K562 (cell line): Measurements from ENCODE around the gene ITPR3. TPM values are rescaled to one million over a fixed set of nuclear protein-coding genes. Genes with fewer than 3 reads are reported as not detected.

Source experiments
- ELF2 ChIP-seq: fragments of 250-450 bp; sonication (Bioruptor Pico); IDR thresholded peaks from 2 replicates; pipeline ENCODE4 v1.5.0; 2021; ENCODE audit warnings: mild to moderate bottlenecking
- HMG20A ChIP-seq: fragments of 450-650 bp; formaldehyde crosslinking; conservative IDR thresholded peaks from 2 replicates; pipeline ENCODE4 v1.4.0; 2020; ENCODE audit warnings: mild to moderate bottlenecking, mixed read lengths
- HNRNPLL ChIP-seq: fragments of 200-400 bp; formaldehyde crosslinking; IDR thresholded peaks from 2 replicates; pipeline ENCODE4 v1.6.1; 2017; ENCODE audit warnings: low read length, low read depth, mild to moderate bottlenecking; ENCODE audit not compliant: poor library complexity, severe bottlenecking
- MTF1 ChIP-seq: fragments of 250-450 bp; sonication (Bioruptor Pico); IDR thresholded peaks from 2 replicates; pipeline ENCODE4 v1.9.0; 2021; ENCODE audit warnings: moderate library complexity, mild to moderate bottlenecking, inconsistent platforms, borderline replicate concordance
- NFIC ChIP-seq: fragments of 450-650 bp; IDR thresholded peaks from 2 replicates; pipeline ENCODE4 v1.6.1; 2017; ENCODE audit warnings: mild to moderate bottlenecking, inconsistent platforms
- PCBP2 ChIP-seq: fragments of 200-400 bp; formaldehyde crosslinking; IDR thresholded peaks from 2 replicates; pipeline ENCODE4 v1.6.1; 2018; ENCODE audit warnings: low read length, low read depth, mild to moderate bottlenecking, moderate library complexity; ENCODE audit not compliant: poor library complexity, severe bottlenecking
- SAFB2 ChIP-seq: fragments of 200-400 bp; formaldehyde crosslinking; IDR thresholded peaks from 2 replicates; pipeline ENCODE4 v1.6.1; 2018; ENCODE audit warnings: borderline replicate concordance, low read length, low read depth, moderate library complexity; ENCODE audit not compliant: severe bottlenecking
- SLC30A9 ChIP-seq: fragments of 250-450 bp; sonication (Bioruptor Pico); IDR thresholded peaks from 2 replicates; pipeline ENCODE4 v1.8.0; 2022; ENCODE audit warnings: mild to moderate bottlenecking, moderate library complexity
- STAG1 ChIP-seq: sonication (generic); formaldehyde crosslinking; IDR thresholded peaks from 2 replicates; pipeline ENCODE4 v1.5.0; 2020; ENCODE audit warnings: missing genetic modification reagents, borderline replicate concordance
- USF1 ChIP-seq: sonication (generic); formaldehyde crosslinking; IDR thresholded peaks from 2 replicates; pipeline ENCODE4 v1.9.0; 2022; ENCODE audit warnings: mild to moderate bottlenecking, missing genetic modification reagents
- XRCC3 ChIP-seq: fragments of 450-650 bp; IDR thresholded peaks from 2 replicates; pipeline ENCODE4 v1.6.1; 2017; ENCODE audit warnings: mild to moderate bottlenecking, moderate library complexity
- YY1 ChIP-seq, 3 experiments: IDR thresholded peaks; 2 replicates each; pipeline ENCODE4 v1.6.1; 2011; ENCODE audit warnings: low read length in 2 of 3, mild to moderate bottlenecking in 2 of 3, moderate library complexity in 2 of 3, borderline replicate concordance in 1 of 3, control low read depth in 1 of 3, low read depth in 1 of 3; ENCODE audit not compliant: insufficient read depth in 3 of 3, insufficient replicate concordance in 2 of 3, control insufficient read depth in 1 of 3, insufficient read length in 1 of 3; ENCODE audit errors: extremely low read depth in 1 of 3
- ZEB2 ChIP-seq: fragments of 450-650 bp; IDR thresholded peaks from 2 replicates; pipeline ENCODE4 v1.6.1; 2016
- ZFP1 ChIP-seq: fragments of 450-650 bp; formaldehyde crosslinking; IDR thresholded peaks from 2 replicates; pipeline ENCODE4 v1.4.0; 2020; ENCODE audit warnings: mild to moderate bottlenecking, mixed read lengths
- ZFP30 ChIP-seq: fragments of 250-450 bp; sonication (Bioruptor Pico); IDR thresholded peaks from 2 replicates; pipeline ENCODE4 v1.8.0; 2022; ENCODE audit warnings: moderate library complexity, mild to moderate bottlenecking, inconsistent platforms, borderline replicate concordance
- ZNF134 ChIP-seq: fragments of 250-450 bp; sonication (Bioruptor Pico); conservative IDR thresholded peaks from 2 replicates; pipeline ENCODE4 v1.4.0; 2020
- ZNF274 ChIP-seq: IDR thresholded peaks from 2 replicates; pipeline ENCODE4 v1.6.1; 2011; ENCODE audit warnings: low read depth, mild to moderate bottlenecking, low read length, moderate library complexity, borderline replicate concordance
- ZNF280B ChIP-seq: fragments of 250-450 bp; sonication (Bioruptor Pico); IDR thresholded peaks from 2 replicates; pipeline ENCODE4 v1.5.1; 2021; ENCODE audit warnings: mild to moderate bottlenecking
- ZNF384 ChIP-seq: IDR thresholded peaks from 2 replicates; pipeline ENCODE4 v1.6.1; 2012; ENCODE audit warnings: low read depth, low read length, improper control_type of control experiment
- ZNF436 ChIP-seq: fragments of 250-450, 450-650 bp; sonication (Bioruptor Pico); formaldehyde crosslinking; IDR thresholded peaks from 2 replicates; pipeline ENCODE4 v1.7.0; 2020; ENCODE audit warnings: mild to moderate bottlenecking
- ZNF507 ChIP-seq: conservative IDR thresholded peaks from 2 replicates; pipeline ENCODE4 v1.6.1; 2017; ENCODE audit warnings: missing genetic modification characterization, missing compliant biosample characterization
- polyA plus RNA-seq, 8 experiments: library from polyadenylated mRNA; depleted of rRNA in 4 of 8; stranded (reverse) in 5 of 8; unstranded in 3 of 8; fragments of >200 nt; fragmentation: Nextera tagmentation in 2 of 8; fragmentation: Illumina TruSeq in 1 of 8; extraction: Ambion mirVana in 2 of 8; extraction: Trizol in 1 of 8; gene quantifications; 2 replicates each; pipeline versions ENCODE4 v1.2.1 to v1.2.3, GENCODE V29; 2011 to 2014; ENCODE audit warnings: inconsistent platforms in 1 of 8, missing spikeins in 1 of 8
- total RNA-seq, 7 experiments: library from RNA; depleted of rRNA in 6 of 7; stranded (reverse); fragments of >200 nt in 6 of 7; fragmentation: Illumina TruSeq in 2 of 7; extraction: Trizol in 2 of 7; gene quantifications; 2 replicates each; pipeline versions ENCODE4 v1.2.1 to v1.2.3, GENCODE V29; 2011 to 2021; ENCODE audit warnings: low replicate concordance in 1 of 7

Gene ITPR3
- total and polyA plus RNA-seq, 9 of the 15 experiments (the other 6 are each of a cell fraction or from before 2014, with no cell fraction given) = 0.39 to 35.7 (median 13.2) TPM

- TF ChIP-seq ZNF280B (CRISPR knock-in tag) (no peak), SLC30A9 (CRISPR knock-in tag) (no peak), USF1 (CRISPR knock-in tag) (peak; percentile 93), HNRNPLL (peak; percentile 70), ELF2 (CRISPR knock-in tag) (peak; percentile 76; the same call in 1 of the 2 replicates), ZNF274 (no peak), HMG20A (no peak), XRCC3 (no peak), ZFP1 (CRISPR knock-in tag) (0 out of 2 replicates have a peak, but pooled peaks have one; percentile 6), YY1 (IDR thresholded peaks at IDR 0.05; ENCODE audit: borderline replicate concordance in 1 of 3, control insufficient read depth in 1 of 3, extremely low read depth in 1 of 3, insufficient read depth in 3 of 3, insufficient read length in 1 of 3, insufficient replicate concordance in 2 of 3, low read depth in 1 of 3, low read length in 2 of 3) (peak; percentile 97 to 99 (median 99)), ZNF436 (no peak), ZNF507 (no peak), NFIC (peak; percentile 91), STAG1 (CRISPR knock-in tag) (peak; percentile 57; the same call in 1 of the 2 replicates), ZNF384 (peak; percentile 17; the same call in 1 of the 2 replicates), ZFP30 (no peak), SAFB2 (no peak), ZEB2 (no peak), PCBP2 (no peak), MTF1 (CRISPR knock-in tag) (no peak), ZNF134 (CRISPR knock-in tag) (no peak)
Measured at GRCh38 chr6:33711140-33712129, 90.3 kb downstream of the ITPR3 start, which contains the start of gene UQCC2 (continued).
